Ovary (tissue), 3 donors: ENCODE measurements around the gene LRP1B.

Experiments
- CTCF ChIP-seq, 3 donors: fragments of 450-650 bp in 2 of 3; fragments of 200-600 bp in 1 of 3; IDR thresholded peaks; one replicate each; pipeline versions ENCODE4 v1.5.1 to v1.8.0; 2016 to 2022; ENCODE audit warnings: antibody characterized with exemption in 3 of 3, mild to moderate bottlenecking in 1 of 3
- POLR2A ChIP-seq: fragments of 450-650 bp; IDR thresholded peaks from one replicate; pipeline ENCODE4 v1.6.1; 2017; ENCODE audit warnings: antibody characterized with exemption, mild to moderate bottlenecking, moderate library complexity
- donor health status: DM: no; HTN: no; CAD: no.

GRCh38 chr2:142144547-142144946, 13.7 kb upstream of the LRP1B start:
- TF ChIP-seq POLR2A (no peak), CTCF (IDR thresholded peaks at IDR 0.05) (no peak)
